ENCODE measurements around the gene SHC4.
"Not testable (repeated sequence)": the region's sequence is repeated elsewhere in the genome, so short reads cannot be mapped to it uniquely, and the experiment has no call there.

The SHC4 gene

GRCh38 chr15:48880070-48880634 lies 83.6 kb downstream of the SHC4 start:
- DNase-seq (ENCODE audit: low spot score) = no peak

GRCh38 chr15:48877630-48878595 lies 85.8 kb downstream of the SHC4 start, which contains the start of gene EID1:
EID1 (plus strand) TSS chr15:48878134; CDS start chr15:48878177, 43 bp downstream.
- DNase-seq (ENCODE audit: low spot score) = peak; percentile 82

- DNase-seq (ENCODE audit: low spot score) = no peak
These were observed 87.7 kb downstream of the SHC4 start for GRCh38 chr15:48876057-48876456.

- DNase-seq (ENCODE audit: low spot score) = no peak
These were observed 88.3 kb downstream of the SHC4 start for GRCh38 chr15:48875241-48875960.

GRCh38 chr15:48872632-48873031 lies 91.1 kb downstream of the SHC4 start:
- DNase-seq (ENCODE audit: low spot score) = no peak

GRCh38 chr15:48871542-48871941 lies 92.2 kb downstream of the SHC4 start:
- DNase-seq (ENCODE audit: low spot score) = no peak

- no peak for DNase-seq (ENCODE audit: low spot score)
These were observed 93.8 kb downstream of the SHC4 start for GRCh38 chr15:48869966-48870365.

- DNase-seq (ENCODE audit: low spot score) = no peak
These were observed 95.2 kb downstream of the SHC4 start for GRCh38 chr15:48868536-48868935.

GRCh38 chr15:48868023-48868422 lies 95.7 kb downstream of the SHC4 start:
- no peak for DNase-seq (ENCODE audit: low spot score)

GRCh38 chr15:48866141-48866563 lies 97.6 kb downstream of the SHC4 start:
- DNase-seq (ENCODE audit: low spot score) = no peak

- no peak for DNase-seq (ENCODE audit: low spot score)
These were observed 98.2 kb downstream of the SHC4 start for GRCh38 chr15:48865370-48866079.

- no peak for DNase-seq (ENCODE audit: low spot score)
These were observed 101.0 kb downstream of the SHC4 start for GRCh38 chr15:48862705-48863104.

GRCh38 chr15:48861813-48862431 lies 101.8 kb downstream of the SHC4 start:
- DNase-seq (ENCODE audit: low spot score) = peak; percentile 42

- no peak for DNase-seq (ENCODE audit: low spot score)
These were observed 104.3 kb downstream of the SHC4 start for GRCh38 chr15:48859426-48859825.

- no peak for DNase-seq (ENCODE audit: low spot score)
These were observed 105.3 kb downstream of the SHC4 start for GRCh38 chr15:48858401-48858800.

GRCh38 chr15:48856942-48857341 lies 106.8 kb downstream of the SHC4 start:
- DNase-seq (ENCODE audit: low spot score) = no peak

- DNase-seq (ENCODE audit: low spot score) = no peak
These were observed 107.9 kb downstream of the SHC4 start for GRCh38 chr15:48855501-48856440.

- DNase-seq (ENCODE audit: low spot score) = not testable (repeated sequence)
These were observed 109.3 kb downstream of the SHC4 start for GRCh38 chr15:48854434-48854833.

- DNase-seq (ENCODE audit: low spot score) = no peak
These were observed 111.8 kb downstream of the SHC4 start for GRCh38 chr15:48851956-48852355.

- DNase-seq (ENCODE audit: low spot score) = no peak
These were observed 113.1 kb downstream of the SHC4 start for GRCh38 chr15:48850648-48851047.

Measured in hepatic stellate cell (primary cell).